Activated CD4-positive, CD25-positive, alpha-beta regulatory T cell treated with anti-CD3 and anti-CD28 coated beads, Interleukin-2, amount 50 U/mL, for 16 hours (primary cell): ENCODE measurements around the gene TTLL8.
"Not testable (repeated sequence)": the region's sequence is repeated elsewhere in the genome, so short reads cannot be mapped to it uniquely, and the experiment has no call there.

ENCODE experiments used
- DNase-seq: peaks from one replicate; pipeline ENCODE4 v3.0.0-alpha.2; 2020; ENCODE audit warnings: low read depth, low spot score

Gene TTLL8

DNA sequence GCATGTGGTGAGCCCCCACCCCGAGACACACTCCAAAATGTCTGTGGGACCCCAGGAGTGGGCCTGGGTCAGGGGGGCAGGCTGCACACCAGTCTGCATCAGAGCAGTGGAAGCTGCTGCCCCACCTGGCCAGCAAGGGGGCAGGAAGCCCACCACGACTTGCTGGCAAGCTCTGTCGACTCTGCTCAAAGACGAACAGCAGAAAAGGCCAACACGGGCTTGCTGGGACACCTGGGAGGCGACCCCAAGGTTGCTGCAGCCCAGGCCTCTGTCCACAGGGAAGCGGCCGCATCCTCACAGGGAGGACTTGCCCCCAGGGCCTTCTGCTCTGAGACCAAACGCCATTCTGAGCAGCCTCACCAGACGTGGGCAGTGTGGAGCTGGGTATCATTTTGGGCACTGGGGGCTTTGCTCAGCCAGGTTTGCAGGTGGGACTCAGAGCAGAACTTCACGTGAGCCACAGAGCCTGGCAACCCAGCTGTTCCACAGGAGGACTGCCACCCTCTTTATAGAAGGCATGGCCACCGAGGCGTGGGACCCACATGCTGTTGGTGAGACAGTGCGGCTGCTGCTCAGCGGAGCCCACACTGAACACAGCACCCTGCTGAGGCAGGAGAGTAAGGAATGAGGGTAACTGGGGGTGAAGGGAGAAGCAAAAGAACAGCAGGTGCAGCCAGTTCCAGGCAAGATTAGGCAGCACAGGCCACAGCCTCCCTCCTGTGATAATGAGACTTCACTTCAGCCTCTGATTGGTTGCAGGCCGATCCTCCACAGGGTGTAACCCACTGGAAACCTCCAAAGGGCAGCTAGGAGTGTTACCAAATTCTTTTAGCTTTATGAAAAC is 56.5 kb downstream of the TTLL8 start:
- no peak for DNase-seq

DNA sequence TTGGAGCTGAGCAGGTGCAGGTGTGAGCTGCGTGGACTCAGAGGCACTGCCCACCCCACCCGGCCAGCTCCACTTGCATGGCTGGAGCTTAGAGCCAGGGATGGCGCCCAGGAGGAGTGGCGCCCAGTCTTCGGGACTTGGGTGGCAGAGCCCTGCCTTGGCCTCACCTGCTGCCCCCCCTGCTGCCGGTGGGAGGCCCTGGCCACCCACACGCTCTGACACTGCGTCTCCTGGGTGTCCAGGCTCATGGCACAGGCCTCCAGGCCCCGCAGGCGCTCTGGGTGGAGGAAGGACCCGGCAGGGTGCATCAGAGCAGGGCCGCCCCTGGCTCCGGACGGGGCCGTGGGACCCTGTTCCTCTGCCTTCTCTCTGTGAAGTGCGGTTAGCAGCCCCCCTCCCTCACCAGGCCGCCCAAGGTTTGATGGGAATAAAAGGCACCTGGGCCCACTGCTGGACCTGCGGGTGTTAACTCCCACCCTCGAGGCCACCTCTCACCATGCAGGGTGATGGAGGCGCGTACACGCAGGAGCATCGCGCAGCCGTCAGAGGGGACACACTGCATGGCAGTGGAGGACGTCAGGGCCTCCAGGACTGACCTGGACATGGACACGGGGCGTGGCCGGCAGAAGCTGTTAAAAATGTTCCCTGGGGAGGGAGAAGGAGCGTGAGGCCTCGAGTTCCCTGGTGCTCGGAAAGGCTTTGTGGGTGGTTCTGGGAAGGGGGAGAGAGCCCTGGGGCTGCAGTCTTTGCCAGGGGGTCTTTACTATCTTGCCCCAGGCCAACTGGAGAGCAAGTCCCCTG is 57.3 kb downstream of the TTLL8 start:
- DNase-seq: no peak

DNA sequence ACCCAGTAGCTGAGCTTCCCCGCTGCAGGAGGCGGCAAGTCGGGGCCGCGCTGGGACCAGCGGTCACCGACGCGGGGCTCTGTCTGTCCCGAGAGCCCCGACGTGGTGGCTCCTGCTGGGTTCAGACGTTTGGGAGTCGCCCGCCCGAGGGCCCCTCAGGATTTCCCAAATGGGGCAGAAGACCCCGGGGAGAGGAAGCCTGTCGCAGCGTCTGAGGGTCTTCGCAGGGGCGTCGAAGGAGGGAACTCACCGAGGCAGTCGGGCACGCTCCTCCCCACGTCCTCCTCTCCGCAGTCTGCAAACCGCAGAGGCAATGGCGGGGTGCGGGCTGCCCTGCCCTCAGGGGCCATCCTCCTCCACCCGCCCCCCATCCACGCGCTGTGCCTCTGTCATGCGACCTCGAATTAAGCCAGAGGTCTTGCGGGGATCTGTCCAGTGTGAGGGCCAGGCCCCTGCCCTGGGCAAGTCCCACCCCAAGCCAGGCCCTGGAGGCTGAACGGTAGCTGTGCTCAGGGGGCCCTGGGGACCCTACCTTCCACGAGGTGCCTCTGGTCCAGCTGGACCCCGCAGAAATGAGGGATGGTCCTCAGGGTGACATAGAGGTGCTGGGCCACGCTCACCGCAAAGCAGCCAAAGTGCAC is 58.0 kb downstream of the TTLL8 start:
- no peak for DNase-seq

DNA sequence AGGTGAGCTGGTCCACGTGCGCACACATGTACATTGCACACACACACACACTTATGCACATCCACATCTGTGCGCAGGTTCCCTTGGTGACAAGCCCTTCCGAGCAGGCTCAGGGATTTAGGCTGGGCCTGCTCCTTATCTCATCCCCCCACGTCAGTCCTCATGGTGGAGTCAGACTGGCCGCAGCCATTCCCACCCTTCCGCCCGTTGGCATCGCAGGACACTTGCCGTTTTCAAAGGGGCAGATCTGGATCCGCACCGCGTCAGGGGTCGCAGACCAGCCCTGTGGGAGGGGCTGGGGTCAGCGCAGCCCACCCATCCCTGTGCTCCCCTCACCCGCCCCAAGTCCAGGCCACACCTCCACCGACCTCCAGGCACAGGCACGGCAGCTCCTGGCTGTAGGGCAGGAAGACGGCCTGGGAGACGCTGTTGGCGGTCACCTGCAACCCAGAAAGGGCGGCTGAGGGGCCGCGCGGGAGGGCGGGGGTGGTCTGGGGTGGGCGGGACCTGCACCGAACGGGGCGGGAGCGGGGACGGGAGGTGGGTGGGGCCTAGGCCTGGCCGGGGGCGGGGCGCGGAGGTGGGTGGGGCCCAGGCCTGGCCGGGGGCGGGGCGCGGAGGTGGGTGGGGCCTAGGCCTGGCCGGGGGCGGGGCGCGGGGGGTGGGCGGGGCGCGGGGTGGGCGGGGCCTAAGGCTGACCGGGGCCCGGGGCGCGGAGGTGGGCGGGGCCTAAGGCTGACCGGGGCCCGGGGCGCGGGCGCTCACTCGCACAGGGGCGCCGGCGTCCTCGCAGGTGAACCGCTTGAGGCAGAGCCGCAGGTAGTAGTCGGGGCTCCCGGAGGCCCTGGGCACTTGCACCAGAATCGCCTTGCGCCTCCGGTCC is 58.8 kb downstream of the TTLL8 start:
- DNase-seq: no peak

DNA sequence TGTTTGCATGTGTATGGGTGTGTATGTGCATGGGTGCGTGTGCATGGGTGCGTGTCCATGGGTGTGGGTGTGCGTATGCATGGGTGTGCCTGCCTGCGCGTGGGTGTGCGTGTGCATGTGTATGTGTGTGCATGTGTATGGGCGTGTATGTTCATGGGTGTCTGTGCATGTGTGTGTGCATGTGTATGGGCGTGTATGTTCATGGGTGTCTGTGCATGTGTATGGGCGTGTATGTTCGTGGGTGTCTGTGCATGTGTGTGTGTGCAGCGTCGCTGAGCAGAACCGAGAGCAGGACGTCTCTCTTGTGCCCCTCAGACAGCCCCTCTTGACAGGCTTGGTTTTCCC is 59.4 kb downstream of the TTLL8 start:
- no peak for DNase-seq

DNA sequence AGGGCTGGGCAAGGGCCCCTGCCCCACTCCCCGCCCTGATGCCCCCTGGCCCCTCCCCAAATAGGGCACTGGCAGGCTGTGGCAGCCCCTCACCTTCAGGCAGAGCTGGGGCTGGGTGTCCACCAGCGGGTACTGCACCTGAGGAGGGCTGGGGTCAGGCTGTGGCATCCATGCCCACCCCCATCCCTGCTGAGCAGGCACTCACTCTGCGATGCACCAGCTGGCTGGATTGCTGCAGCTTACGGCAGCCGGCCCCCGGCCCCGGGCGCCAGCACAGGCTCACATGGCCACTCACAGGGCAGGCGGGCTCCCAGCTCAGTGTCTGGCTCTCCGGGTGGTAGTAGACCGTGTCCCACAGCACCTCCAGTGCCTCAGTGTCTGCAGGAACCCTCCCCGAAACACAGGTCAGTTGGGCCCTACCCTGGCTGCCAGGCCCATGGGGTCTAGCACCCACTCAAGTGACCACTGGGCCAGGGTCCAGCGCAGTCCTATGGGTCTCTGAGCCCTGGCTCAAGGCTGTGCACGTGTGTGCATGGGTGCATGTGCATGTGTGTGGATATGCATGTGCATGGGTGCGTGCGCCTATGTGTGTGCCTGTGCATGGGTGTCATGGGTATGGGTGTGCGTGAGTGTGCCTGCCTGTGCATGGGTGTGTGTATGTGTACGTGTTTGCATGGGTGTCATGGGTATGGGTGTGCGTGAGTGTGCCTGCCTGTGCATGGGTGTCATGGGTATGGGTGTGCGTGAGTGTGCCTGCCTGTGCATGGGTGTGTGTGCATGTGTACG is 60.0 kb downstream of the TTLL8 start:
- no peak for DNase-seq

DNA sequence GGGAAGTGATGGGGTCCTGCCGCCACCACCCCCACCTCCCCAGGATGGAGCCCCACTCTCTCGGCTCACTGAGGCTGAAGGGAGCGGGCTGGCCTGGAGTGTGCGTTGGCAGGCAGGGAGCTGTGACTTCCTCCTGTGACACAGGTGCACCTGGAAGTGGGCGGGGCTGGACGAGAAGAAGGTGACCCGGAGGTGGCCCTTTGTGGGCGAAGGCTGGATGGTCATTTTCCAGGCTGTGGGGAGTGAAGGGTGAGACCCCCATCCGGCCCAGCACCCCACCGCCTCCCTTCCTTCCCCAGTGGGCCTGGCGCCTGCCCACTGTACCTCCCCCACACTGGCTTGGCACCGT is 60.9 kb downstream of the TTLL8 start:
- DNase-seq: no peak

DNA sequence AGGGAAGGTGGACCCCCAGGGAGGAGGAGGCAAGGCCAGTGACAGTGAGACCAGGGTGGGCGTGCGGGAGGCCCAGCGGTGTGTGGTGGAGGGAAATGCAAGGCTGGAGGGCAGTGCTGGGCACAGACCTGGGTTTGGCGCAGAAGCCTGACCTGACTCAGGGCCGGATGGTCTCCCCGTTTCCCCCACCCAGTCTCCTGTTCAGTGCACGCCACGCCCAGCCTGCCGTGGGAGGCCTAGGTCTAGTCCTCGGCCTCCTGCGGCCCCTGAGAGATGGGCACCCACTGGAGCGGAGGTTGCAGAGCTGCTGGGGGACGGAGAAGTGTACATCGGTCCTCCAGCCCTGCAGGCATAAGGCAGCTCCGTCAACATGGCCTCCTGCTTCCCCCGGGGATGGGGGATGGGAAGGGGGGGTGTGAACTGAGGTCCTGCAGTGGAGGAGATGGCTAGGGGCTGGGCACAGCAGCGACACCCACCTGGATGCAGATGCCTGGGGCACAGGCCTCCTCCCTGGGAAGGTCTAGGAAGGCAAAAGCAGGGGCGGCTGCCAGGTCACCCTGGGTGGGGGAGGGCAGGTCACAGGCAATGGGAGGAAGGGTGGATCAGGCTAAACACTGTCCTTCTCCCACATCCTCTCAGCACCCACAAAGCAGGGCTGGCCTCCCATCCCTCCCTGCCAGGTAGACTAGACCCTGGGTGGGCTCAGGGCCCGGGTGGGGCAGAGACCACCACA is 61.4 kb downstream of the TTLL8 start:
- DNase-seq: no peak

DNA sequence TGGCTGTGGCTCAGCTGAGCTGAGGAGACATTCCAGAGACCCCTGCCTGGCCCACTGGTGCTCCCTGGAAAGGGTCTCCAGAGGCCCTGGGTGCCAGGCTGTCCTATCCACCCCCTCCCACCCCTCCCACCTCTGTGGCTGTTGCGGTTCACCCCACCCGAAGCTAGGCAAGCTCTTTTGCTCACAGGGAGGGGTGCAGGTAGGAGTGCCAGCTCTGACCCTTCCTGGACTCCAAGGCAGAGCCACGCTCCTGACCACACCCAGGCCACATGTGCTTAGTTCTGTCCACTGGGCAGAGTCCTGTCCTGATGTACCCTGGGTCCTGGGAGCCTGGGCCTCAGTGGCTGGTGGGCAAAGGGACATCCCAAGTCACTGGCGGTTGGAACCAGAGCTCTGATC is 62.0 kb downstream of the TTLL8 start:
- no peak for DNase-seq

DNA sequence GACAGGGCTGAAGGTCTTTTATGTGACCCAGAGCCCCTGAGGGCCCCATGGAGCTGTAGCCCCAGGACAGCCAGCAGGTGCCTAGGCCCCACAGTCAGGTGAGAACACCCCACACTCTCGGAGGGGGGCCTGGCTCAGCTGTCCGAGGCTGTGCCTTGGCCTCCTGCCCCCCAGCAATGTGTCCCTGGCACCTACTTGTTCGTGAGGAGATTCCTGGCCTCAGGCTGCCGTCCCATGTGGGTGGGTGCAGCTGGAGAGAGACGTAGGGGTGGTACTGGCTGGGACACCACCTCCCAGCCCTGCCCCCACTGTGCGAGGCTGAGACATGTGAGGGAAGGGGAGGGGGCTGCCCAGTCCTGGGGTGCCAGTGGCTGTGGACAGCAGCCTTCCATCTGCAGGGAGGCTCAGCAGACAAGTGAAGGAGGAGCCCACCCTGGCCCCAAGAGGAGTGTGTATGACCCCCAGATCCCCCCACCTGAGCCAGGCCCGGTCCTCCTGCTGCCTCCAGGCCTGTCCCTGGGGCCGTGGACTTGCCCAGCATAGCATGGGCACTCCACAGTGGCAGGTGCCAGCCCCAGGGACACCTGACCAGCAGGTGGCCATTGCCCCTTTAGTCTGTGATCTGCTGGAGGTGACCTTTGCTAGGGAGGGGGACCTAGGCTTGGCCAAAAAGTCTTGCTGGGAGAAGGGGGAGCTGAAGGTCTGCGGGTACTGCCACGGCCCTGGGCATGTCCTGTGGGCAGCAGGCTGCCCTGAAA is 62.6 kb downstream of the TTLL8 start:
- no peak for DNase-seq

DNA sequence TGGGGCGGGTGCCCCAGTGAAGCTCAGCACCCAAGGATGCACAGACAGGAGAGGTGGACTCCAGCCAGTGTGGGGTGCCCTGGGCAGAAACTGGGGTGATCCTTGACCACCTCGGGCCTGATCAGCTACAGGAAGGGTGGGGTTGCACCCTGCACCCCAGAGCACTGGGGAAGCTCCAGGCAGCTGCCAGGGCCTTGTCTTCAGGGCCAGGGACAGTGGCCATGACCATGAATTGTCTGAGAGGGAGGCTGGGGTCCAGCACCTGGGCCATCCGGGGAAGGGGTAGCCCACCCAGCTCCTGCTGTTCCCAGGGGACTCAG is 63.1 kb downstream of the TTLL8 start:
- DNase-seq: no peak

DNA sequence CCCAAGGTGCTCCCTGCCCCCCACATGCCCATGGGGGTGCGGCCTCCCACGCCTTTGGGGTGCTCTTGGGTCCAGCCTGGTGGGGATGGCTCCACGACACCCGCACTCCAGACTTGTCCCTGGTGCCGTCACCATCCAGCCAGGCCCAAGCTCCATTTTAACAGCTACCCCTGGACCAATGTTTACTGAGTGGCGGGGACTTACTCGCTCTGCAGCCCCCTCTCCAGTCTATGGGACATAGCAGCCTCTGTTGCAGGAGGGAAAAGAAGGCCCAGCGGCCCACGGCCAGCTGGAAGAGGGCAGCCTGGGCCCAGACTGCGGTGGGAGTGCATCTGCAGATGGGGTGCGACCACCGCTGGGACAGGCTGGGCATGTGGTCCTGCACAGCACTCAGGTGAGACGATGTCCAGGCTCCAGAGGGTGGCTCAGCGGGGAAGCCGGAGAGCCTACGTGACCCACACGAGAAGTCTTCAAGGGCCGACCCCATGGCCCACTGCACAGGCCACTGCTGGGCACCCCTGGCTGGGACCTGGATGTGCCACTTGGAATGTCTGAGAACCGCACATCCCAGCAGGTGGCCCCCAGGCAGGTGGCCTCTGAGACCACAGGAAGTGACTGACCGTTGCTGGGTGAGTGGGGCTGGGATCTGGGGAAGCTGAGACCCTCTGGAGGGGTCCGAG is 63.6 kb downstream of the TTLL8 start:
- DNase-seq: no peak

DNA sequence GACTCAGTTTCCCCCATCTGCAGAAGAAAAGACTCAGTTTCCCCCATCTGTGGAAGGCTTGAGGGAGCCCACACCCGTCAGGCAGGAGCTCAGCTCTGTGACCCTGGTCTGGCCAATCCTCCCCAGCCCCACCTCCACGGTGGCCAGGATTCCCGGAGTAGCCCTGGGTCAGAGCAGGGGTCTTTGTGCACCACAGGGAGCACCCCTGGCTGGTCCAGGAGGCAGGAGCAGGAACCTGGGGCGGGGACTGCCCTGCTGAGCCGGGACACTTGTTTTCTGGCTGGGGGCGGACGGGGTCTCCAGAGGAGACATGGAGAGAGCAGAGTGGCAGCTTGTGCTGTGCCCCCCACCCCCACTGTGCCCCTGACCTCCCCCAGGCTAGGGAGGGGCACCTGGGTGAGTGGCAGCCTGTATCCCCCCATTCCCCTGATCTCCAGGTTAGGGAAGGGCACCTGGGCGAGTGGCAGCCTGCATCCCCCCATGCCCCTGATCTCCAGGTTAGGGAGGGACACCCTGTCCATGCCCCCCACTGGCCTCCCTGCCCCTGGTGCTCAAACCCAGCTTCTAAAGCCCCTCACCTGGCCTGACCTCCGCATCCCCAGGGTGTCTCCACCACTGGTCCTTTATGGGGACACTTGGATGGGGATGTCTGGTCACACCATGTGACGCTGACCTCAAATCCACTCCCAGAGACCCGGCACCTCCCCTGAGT is 64.3 kb downstream of the TTLL8 start:
- DNase-seq: no peak

DNA sequence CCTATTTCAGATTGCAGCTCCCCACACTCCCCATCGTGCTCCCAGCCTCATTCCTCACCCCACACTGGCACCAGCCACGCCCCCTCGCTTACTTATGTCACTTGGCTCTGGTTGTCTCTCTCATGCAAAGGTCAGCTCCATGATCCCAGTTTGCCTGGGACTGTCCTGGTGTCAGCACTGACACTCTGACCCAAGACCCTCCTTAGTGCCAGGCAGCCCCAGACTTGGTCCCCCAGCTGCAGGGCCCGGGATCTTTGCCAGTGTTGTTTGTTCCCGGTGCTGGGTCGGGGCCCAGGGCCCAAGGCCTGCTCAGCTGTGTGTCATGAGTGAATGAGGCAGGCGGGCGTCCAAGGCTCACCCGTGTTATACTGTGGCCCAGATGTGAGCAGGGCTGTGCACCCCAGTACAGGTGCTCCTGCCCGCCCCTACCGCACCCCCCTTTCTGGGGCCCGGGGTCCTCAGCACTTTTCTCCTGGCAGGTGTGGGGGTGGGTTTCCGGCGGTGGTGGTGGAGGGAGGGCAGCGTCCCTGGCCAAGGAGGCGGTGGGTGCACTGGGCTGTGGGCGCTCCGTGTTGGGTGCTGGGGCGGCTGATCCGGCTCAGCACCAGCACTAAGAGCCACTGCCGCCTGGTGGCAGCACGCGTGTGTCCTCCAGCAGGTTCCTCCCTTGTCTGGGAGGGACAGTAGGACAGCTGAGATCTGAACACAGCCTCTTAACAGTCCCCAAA is 65.0 kb downstream of the TTLL8 start:
- no peak for DNase-seq

DNA sequence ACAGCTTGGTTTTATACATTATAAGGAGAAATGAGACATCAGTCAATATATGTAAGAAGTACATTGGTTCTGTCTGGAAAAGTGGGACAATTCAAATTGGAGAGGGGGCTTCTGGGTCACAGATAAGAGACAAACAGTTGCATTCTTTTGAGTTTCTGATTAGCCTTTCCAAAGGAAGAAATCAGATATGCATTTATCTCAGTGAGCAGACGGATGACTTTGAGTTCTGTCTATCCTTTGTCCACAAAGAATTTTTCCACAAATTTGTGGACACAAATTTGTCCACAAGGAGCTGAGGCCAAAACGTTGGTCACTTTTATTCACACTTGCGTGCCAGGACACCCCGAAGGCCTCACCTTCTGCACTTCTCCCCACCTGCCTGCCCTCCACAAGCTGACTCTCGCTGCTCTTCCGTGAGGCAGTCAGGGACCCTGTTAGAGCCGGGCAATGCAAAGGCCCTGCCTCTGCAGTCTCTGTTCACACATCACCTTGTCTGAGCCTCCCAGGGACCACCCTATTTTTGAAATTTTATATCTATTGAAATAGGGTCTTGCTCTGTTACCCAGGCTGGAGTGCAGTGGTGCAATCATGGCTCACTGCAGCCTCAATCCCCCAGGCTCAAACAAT is 66.1 kb downstream of the TTLL8 start:
- no peak for DNase-seq

DNA sequence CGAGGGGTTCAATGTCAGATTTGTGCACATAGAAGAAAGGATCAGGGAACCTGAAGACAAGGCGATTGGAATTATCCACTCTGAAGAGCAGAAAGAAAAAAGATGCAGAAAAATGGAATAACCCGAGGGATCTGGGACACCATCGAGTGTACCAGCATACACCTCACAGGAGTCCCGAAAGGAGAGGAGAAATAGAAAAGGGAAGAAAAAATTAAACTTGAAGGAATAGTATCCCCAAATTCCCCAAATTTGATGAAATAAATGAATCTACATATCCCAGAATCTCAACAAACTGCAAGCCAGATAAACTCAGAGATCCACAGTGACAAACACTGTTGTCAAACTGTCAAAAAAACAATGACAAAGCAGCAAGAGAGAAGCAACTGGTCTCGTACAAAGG is 66.9 kb downstream of the TTLL8 start:
- no peak for DNase-seq

DNA sequence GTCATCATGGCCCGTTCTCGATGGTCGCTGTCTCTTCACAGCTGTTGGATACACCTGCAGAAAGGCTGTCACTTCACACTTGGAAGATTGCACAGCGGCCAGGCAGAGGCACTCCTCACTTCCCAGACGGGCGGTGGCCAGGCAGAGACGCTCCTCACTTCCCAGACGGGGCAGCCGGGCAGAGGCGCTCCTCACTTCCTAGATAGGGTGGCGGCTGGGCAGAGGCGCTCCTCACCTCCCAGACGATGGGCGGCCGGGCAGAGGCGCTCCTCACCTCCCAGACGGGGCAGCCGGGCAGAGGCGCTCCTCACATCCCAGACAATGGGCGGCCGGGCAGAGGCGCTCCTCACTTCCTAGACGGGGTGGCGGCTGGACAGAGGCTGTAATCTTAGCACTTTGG is 68.3 kb downstream of the TTLL8 start:
- not testable (repeated sequence) for DNase-seq
